NB4 (cell line): ENCODE data around the gene DPT.

Experiments
- MYC ChIP-seq: IDR thresholded peaks from 2 replicates; pipeline ENCODE4 v1.6.1; 2011; ENCODE audit warnings: low read depth, low read length
- POLR2A ChIP-seq: IDR thresholded peaks from 2 replicates; pipeline ENCODE4 v1.6.1; 2011; ENCODE audit warnings: mild to moderate bottlenecking; ENCODE audit not compliant: insufficient read length; ENCODE audit errors: extremely low read depth
- TF ChIP-seq, protein P1 (sequence below): IDR thresholded peaks from one replicate; pipeline ENCODE4 v1.5.1; 2012; ENCODE audit warnings: low read depth, low read length

DNA sequence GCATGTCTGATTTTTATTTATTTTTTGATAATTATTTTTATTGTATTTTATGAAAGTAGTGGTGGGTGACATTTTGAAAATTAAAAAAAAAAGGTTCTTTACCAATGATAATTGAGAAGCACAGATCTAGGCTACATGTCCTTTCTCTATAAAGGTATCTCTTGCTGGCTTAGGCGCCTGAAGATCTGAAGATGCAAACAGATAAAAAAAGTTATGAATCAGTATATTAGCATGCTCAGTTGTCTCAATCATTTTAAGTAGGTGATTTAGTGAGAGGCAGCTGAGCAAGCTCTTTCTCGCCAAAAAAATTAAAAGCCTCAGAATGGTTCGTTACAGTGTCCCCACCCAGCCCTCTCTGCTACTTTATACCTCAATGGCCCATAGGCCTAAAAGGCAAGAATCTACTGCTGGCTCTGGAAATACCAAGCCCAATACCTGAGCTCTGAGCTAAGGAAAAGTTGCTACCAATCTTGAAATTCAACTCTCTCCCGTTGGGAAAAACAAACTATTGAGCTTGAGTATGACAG lies 42.2 kb upstream of the DPT start:
- TF ChIP-seq MYC, result no peak
- TF ChIP-seq, protein P1, sequence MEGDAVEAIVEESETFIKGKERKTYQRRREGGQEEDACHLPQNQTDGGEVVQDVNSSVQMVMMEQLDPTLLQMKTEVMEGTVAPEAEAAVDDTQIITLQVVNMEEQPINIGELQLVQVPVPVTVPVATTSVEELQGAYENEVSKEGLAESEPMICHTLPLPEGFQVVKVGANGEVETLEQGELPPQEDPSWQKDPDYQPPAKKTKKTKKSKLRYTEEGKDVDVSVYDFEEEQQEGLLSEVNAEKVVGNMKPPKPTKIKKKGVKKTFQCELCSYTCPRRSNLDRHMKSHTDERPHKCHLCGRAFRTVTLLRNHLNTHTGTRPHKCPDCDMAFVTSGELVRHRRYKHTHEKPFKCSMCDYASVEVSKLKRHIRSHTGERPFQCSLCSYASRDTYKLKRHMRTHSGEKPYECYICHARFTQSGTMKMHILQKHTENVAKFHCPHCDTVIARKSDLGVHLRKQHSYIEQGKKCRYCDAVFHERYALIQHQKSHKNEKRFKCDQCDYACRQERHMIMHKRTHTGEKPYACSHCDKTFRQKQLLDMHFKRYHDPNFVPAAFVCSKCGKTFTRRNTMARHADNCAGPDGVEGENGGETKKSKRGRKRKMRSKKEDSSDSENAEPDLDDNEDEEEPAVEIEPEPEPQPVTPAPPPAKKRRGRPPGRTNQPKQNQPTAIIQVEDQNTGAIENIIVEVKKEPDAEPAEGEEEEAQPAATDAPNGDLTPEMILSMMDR, result no peak
- TF ChIP-seq POLR2A, result no peak
